Stimulated activated CD8-positive, alpha-beta memory T cell treated with anti-CD3 and anti-CD28 coated beads, Interleukin-4, amount 100 ng/mL, for 24 hours (primary cell): Measurements from ENCODE around the gene NDEL1.

ENCODE experiments used
- DNase-seq: peaks from one replicate; pipeline ENCODE4 v3.0.0-alpha.2; 2020; ENCODE audit warnings: low read depth

The NDEL1 gene

GRCh38 chr17:8477715-8478441 is 42.2 kb downstream of the NDEL1 start:
- no peak for DNase-seq

DNA sequence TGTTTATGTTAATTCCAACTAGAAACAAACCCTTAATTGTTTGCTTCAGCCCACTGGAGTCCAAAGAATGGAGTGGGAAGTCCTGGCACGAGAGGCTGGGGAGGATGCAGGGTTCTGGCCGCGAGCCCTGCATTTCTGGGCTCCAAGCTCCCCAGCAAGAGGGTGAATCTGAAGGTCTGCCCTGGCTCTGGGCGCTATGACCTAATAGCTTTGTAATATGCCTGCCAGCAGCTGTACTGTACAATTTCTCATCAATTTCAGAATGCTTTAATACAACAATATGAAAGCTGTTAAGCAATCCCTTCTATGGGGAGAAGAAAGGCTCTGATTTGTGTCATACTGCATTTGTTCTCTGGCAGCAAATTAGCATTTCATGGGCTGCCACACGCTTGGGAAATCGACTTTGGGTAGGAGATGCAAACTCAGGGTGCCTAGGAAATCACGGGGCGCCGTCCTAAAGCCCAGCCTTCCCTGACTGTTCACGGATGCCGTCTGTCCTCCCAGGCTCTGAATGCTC is 43.8 kb downstream of the NDEL1 start:
- DNase-seq, result no peak

- DNase-seq, result no peak
Observed at GRCh38 chr17:8480011-8480976, 44.6 kb downstream of the NDEL1 start.

DNA sequence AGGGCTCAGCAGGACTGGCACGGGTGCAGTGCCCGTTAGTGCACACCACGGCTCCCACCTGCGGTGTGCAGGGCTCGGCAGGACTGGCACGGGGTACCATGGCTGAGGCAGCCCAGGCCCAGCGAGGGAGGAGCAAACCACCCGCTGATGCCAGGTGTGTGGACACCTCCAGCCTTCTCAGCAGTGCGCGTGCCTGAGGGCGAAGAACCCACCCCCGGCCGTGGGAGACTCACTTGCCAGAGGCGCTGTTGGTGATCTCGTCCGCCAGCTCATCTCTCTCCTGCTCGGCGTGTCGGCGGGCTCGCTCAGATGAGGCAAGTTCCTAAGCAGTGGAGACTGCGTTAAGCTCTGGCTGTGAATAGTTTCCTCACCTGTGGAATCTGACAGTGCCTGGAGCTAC is 45.4 kb downstream of the NDEL1 start:
- DNase-seq, result no peak

GRCh38 chr17:8481703-8482102 is 46.0 kb downstream of the NDEL1 start:
- DNase-seq, result no peak

- DNase-seq, result no peak
Observed at GRCh38 chr17:8482546-8482945, 46.9 kb downstream of the NDEL1 start.

GRCh38 chr17:8484465-8484864 is 48.8 kb downstream of the NDEL1 start:
- DNase-seq, result no peak

- DNase-seq, result no peak
Observed at GRCh38 chr17:8485491-8485890, 49.8 kb downstream of the NDEL1 start.

GRCh38 chr17:8487130-8487645 is 51.5 kb downstream of the NDEL1 start:
- no peak for DNase-seq

DNA sequence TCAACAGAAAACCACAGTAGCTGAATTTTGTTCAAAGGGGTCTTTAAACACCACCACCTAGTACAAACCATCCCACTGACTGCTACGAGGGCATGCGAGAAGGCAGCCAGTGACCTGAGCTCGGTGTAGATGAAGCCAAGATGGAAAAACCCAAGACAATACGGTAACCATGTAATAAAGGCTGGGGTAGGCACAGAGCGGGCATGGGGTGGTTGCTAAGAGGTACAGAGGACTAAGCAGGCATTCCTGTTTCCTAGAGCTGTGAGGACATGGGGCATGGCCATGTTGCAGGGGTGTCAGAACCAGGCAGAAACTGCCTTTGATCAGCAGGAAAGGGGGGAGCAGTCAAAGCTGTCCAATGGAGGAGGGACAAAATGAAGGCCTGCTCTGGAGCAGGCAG is 52.1 kb downstream of the NDEL1 start:
- no peak for DNase-seq

DNA sequence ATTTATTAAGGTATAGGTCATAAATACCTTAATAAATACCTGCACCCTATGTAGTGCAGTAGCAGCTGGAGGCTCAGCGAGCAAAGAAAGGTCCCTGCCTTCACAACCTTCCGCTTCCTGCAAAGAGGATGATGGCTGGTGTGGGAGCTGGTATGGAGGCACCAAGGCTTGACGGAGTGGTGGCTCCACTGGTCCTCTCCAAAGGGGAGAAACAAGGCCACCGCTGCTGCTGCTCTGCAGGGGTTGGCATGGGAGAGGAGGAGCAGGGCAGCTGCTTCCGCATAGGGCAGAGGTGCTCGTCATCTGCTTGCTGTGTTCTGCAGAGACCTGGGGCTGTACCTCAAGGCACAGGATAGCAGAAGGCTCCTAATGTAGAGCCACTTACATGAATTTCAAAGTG is 52.8 kb downstream of the NDEL1 start:
- DNase-seq, result no peak

GRCh38 chr17:8488901-8489300 is 53.2 kb downstream of the NDEL1 start:
- DNase-seq, result no peak

- DNase-seq, result no peak
Observed at GRCh38 chr17:8489841-8490240, 54.2 kb downstream of the NDEL1 start.

- no peak for DNase-seq
Observed at GRCh38 chr17:8490256-8491023, 54.8 kb downstream of the NDEL1 start.

DNA sequence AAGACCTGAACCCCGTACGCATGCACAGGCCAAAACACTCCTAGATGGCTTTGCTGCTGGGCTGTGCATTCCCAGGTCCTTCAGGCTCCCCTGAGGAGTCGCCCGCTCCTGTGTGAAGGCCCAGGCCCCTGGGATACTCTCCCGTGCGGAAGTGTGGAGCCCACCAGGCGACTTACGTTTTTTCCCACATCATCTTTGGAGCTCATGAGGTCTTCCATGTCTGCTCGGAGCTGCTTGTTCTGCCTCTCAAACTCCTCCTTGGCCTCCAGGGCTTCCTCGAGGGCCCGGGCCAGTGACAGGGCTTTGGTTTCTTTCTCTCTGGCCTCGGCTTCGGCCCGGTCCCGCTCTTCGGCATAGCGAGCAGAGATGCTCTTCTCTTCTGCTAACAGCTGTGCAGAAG is 56.4 kb downstream of the NDEL1 start:
- no peak for DNase-seq

DNA sequence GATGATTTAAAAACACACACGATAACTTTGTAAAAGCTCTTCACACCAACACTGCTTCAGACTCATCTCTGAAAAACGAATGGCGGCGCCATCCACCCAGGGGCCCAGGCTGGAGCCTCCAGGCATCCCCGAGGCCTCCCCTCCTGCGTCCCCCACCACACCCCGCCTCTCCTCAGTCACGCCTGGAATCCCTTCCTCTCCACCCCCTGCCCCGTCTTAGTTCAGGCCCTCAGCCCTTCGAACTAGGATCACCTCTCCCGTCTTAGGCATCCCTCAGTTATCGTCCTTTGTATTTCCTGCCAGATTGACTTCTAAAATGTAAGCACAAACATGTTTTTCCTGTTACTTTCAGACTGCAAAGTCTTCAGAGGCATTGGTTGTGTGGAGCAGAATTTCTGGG is 58.3 kb downstream of the NDEL1 start:
- no peak for DNase-seq

GRCh38 chr17:8494506-8495111 is 58.9 kb downstream of the NDEL1 start:
- DNase-seq, result no peak

GRCh38 chr17:8496081-8496480 is 60.4 kb downstream of the NDEL1 start:
- DNase-seq, result no peak

DNA sequence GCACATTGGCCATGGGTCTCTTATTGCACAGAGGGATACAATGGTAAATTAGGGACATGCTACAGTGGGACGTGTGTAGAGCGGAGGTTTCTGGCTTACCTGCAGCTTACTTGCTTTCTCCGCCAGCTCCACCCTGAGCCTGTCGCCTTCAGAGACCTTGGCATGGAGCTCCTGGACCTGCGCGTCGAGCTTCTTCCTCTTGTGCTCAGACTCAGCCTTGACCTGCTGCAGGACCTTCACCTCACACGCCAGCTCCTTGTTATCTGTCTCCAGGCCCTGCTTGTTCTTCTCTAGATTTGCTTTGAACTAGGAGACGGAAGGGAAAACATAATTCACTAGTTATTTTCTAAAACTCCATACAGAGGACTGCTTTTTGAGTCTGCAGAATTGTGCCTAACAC is 63.5 kb downstream of the NDEL1 start:
- no peak for DNase-seq

- no peak for DNase-seq
Observed at GRCh38 chr17:8499614-8500013, 63.9 kb downstream of the NDEL1 start.

- no peak for DNase-seq
Observed at GRCh38 chr17:8500609-8501008, 64.9 kb downstream of the NDEL1 start.

DNA sequence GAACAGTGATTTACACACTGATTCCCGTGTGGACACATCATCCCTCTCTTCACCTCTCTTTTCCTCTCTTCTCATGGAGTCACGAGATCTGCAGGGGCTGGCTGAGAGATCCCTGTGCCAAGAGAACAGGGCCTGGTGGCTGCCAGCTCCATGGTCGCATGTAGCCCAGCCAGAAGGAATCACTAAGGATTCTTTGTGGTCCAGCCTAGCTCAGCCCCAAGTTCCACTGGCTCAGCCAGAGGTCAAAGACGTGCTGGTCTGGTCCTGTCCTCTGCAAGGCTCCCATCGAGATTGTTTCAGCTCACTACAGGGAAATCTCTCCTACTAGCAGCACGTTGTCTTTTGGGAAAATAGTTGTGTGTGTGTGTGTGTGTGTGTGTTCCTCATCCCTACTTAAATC is 66.4 kb downstream of the NDEL1 start:
- no peak for DNase-seq
